ENCODE measurements around the gene LGALSL. TPM values are rescaled to one million over a fixed set of nuclear protein-coding genes. Genes with fewer than 3 reads are reported as not detected.

LGALSL gene
- total RNA-seq, 4 donors from 2014 or later: 3.8 to 19.6 (median 6.5) TPM

DNA sequence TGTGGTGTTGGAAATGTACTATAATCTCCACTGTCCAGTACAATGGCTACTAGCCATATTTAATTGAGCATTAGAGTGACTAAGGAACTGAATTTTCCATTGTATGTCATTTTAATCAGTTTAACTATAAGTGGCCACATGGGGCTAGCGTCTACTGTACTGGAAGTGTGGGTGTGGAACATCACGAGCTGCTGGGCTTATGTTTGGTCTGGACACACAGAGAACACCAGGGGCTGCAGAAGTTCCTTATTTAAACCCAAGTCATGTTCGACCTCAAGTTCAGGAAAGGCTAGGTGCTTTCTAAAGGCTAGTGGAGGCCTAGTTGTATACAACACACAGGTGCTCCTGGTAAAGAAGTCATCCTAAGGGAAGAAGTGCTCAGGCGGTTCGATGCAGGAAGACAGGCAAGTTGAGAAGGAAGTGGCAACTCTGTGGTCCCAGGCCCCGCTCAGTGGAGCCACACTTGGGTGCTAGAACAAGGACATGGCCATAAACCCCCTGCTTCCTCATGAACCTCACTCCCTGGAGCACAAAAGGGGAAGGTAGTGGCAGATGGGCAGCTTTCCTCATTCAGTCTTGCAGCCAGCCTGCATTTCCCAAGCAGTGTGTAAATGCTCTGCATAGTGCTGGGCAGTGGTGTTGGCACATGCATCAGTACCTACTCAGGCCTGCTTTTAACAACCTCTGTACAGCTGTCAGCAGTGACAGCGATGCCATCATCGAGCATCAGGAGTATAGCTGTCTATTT, 13.3 kb downstream of the LGALSL start:
- peak in 1 of 2 donors; percentile 23 for ATAC-seq
- DNase-seq: peak in 1 of 2 donors; percentile 27
- no peak overlapping the region for H3K4me3 ChIP-seq
- H3K9me3 ChIP-seq: no peaks in the 10 kb centered on the region
- TF ChIP-seq POLR2A (IDR thresholded peaks at IDR 0.05): no peak
- TF ChIP-seq, protein P1, sequence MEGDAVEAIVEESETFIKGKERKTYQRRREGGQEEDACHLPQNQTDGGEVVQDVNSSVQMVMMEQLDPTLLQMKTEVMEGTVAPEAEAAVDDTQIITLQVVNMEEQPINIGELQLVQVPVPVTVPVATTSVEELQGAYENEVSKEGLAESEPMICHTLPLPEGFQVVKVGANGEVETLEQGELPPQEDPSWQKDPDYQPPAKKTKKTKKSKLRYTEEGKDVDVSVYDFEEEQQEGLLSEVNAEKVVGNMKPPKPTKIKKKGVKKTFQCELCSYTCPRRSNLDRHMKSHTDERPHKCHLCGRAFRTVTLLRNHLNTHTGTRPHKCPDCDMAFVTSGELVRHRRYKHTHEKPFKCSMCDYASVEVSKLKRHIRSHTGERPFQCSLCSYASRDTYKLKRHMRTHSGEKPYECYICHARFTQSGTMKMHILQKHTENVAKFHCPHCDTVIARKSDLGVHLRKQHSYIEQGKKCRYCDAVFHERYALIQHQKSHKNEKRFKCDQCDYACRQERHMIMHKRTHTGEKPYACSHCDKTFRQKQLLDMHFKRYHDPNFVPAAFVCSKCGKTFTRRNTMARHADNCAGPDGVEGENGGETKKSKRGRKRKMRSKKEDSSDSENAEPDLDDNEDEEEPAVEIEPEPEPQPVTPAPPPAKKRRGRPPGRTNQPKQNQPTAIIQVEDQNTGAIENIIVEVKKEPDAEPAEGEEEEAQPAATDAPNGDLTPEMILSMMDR (IDR thresholded peaks at IDR 0.05 in 4 of 5, conservative IDR thresholded peaks at IDR 0.05 in 1 of 5): no peak
- intact Hi-C loops (cut with DNase I; ENCODE audit: low total_unique reads): no loop called here
- no peaks in the 10 kb centered on the region for H3K27me3 ChIP-seq
- H3K4me1 ChIP-seq: peaks cover 14 to 33% of the 10 kb centered on the region in 2 donors
- in situ Hi-C loops (cut with MboI; ENCODE audit: low sequenced_read_pairs in 4 of 4): no loop called here
- no peaks in the 10 kb centered on the region for H3K36me3 ChIP-seq
- no peak overlapping the region for H3K27ac ChIP-seq

DNA sequence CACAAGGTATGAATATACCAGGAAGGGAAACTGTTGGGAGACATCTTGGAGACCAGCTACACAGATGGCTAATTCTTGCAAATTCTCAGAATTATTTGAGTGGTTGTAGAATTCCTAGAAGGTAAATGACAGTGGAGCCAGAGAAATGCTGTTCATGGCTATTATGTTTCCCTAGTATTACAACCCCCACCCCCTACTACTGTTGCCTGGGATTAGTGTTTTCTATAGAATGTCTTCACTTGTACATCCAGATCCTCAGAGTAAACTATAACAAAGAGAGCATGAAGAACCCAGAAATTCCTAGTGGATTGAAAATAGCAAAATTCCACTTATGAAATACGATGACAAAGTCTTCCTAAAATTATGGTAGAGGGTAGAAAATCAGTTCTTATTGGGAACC, 15.3 kb downstream of the LGALSL start:
- TF ChIP-seq POLR2A (IDR thresholded peaks at IDR 0.05): no peak
- TF ChIP-seq, protein P1 (IDR thresholded peaks at IDR 0.05 in 4 of 5, conservative IDR thresholded peaks at IDR 0.05 in 1 of 5): no peak
- no peak for ATAC-seq
- no peak overlapping the region for H3K27ac ChIP-seq
- no peak overlapping the region for H3K4me3 ChIP-seq
- DNase-seq: no peak
- H3K36me3 ChIP-seq: no peaks in the 10 kb centered on the region
- in situ Hi-C loops (cut with MboI; ENCODE audit: low sequenced_read_pairs in 4 of 4) (no loop called here), intact Hi-C loops (cut with DNase I; ENCODE audit: low total_unique reads) (no loop called here)
- no peaks in the 10 kb centered on the region for H3K9me3 ChIP-seq
- H3K27me3 ChIP-seq: no peaks in the 10 kb centered on the region
- peaks cover 2 to 13% of the 10 kb centered on the region in 2 donors for H3K4me1 ChIP-seq

DNA sequence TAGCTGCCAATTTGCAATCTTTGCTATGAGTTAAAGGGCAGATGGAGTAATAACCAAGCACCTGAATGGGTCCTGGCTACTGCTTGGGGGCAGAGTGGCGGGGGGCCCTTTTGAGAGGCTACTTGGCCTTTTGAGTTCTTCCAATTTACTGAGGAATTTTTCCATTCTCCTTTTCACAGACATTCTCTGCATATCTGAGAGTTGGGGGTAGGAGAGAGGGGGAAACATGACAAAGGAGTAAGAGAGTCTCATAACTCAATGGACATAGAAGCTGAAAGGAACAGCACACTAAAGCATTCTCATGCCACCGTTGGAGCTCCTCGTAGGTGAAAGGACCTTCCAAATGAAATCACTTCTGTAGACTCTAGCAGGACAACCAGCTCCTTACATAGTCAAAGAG, 16.1 kb downstream of the LGALSL start:
- no peak for DNase-seq
- H3K27me3 ChIP-seq: no peaks in the 10 kb centered on the region
- intact Hi-C loops (cut with DNase I; ENCODE audit: low total_unique reads) (no loop called here), in situ Hi-C loops (cut with MboI; ENCODE audit: low sequenced_read_pairs in 4 of 4) (no loop called here)
- H3K9me3 ChIP-seq: no peaks in the 10 kb centered on the region
- H3K27ac ChIP-seq: no peak overlapping the region
- no peak for ATAC-seq
- no peak overlapping the region for H3K4me3 ChIP-seq
- no peaks in the 10 kb centered on the region for H3K36me3 ChIP-seq
- no peak for TF ChIP-seq POLR2A (IDR thresholded peaks at IDR 0.05)
- TF ChIP-seq, protein P1 (IDR thresholded peaks at IDR 0.05 in 4 of 5, conservative IDR thresholded peaks at IDR 0.05 in 1 of 5): no peak
- H3K4me1 ChIP-seq: peaks cover 0 to 8% of the 10 kb centered on the region in 2 donors

DNA sequence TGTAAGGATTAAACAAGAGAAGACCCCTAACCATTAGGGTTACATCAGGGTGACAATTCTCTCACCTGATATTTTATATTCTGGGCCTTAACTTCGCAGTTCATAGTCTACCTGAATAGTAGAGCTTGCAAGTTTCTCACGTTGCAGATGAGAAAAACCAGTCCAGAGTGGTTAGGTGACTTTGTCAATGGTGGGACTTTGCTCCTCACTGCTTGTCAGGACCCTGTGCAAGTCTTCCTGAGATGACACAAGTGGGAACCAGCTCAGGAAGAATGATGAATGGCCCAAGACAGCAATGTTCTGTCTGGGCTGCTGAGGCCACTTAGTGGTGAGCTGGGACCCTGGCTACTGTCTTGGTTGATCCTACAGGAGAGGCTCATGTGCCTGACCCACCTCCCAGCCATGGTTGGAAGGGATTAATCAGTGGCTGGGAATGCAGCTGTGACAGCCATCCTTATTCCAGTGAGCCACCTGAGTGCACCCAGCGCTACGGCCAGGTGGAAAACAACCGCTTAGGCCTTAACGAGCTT, 16.9 kb downstream of the LGALSL start:
- in situ Hi-C loops (cut with MboI; ENCODE audit: low sequenced_read_pairs in 4 of 4) (no loop called here), intact Hi-C loops (cut with DNase I; ENCODE audit: low total_unique reads) (no loop called here)
- no peak for TF ChIP-seq POLR2A (IDR thresholded peaks at IDR 0.05)
- TF ChIP-seq, protein P1 (IDR thresholded peaks at IDR 0.05 in 4 of 5, conservative IDR thresholded peaks at IDR 0.05 in 1 of 5): no peak
- H3K36me3 ChIP-seq: no peaks in the 10 kb centered on the region
- peaks cover 0 to 8% of the 10 kb centered on the region in 2 donors for H3K4me1 ChIP-seq
- no peak for ATAC-seq
- no peaks in the 10 kb centered on the region for H3K27me3 ChIP-seq
- H3K4me3 ChIP-seq: no peak overlapping the region
- H3K27ac ChIP-seq: no peak overlapping the region
- no peak for DNase-seq
- no peaks in the 10 kb centered on the region for H3K9me3 ChIP-seq
